HG03575 (cell line): ENCODE results near the gene ARSB.
"Not testable (repeated sequence)": the region's sequence is repeated elsewhere in the genome, so short reads cannot be mapped to it uniquely, and the experiment has no call there.

ENCODE experiments used
- ATAC-seq: cut with Tn5 transposase; IDR thresholded peaks from one replicate; pipeline ENCODE4 v1.9.1; 2021; ENCODE audit not compliant: unreplicated experiment, insufficient number of reproducible peaks, low FRiP score; ENCODE audit errors: extremely low read depth

Gene ARSB

GRCh38 chr5:78881884-78882283, 103.2 kb downstream of the ARSB start:
- no peak for ATAC-seq

GRCh38 chr5:78879516-78879915, 105.6 kb downstream of the ARSB start:
- no peak for ATAC-seq

GRCh38 chr5:78866076-78866475, 119.0 kb downstream of the ARSB start:
- not testable (repeated sequence) for ATAC-seq

GRCh38 chr5:78858364-78858763, 126.7 kb downstream of the ARSB start:
- ATAC-seq: no peak

- no peak for ATAC-seq
These were observed 130.1 kb downstream of the ARSB start for GRCh38 chr5:78855026-78855425.

GRCh38 chr5:78851891-78852290, 133.2 kb downstream of the ARSB start:
- not testable (repeated sequence) for ATAC-seq

- ATAC-seq: no peak
These were observed 139.6 kb downstream of the ARSB start for GRCh38 chr5:78845470-78845869.

GRCh38 chr5:78843436-78843835, 141.7 kb downstream of the ARSB start:
- ATAC-seq: no peak

- ATAC-seq: no peak
These were observed 143.3 kb downstream of the ARSB start for GRCh38 chr5:78841767-78842166.

- ATAC-seq: no peak
These were observed 146.4 kb downstream of the ARSB start for GRCh38 chr5:78838753-78839152.

- ATAC-seq: no peak
These were observed 147.3 kb downstream of the ARSB start for GRCh38 chr5:78837836-78838235.

GRCh38 chr5:78835176-78835575, 149.9 kb downstream of the ARSB start:
- ATAC-seq: no peak

- no peak for ATAC-seq
These were observed 151.8 kb downstream of the ARSB start for GRCh38 chr5:78833284-78833683.

GRCh38 chr5:78830528-78831046, 154.5 kb downstream of the ARSB start:
- ATAC-seq: no peak

GRCh38 chr5:78829811-78830527, 155.1 kb downstream of the ARSB start:
- no peak for ATAC-seq

- no peak for ATAC-seq
These were observed 157.4 kb downstream of the ARSB start for GRCh38 chr5:78827725-78828124.

- ATAC-seq: no peak
These were observed 160.3 kb downstream of the ARSB start for GRCh38 chr5:78824831-78825281.

GRCh38 chr5:78823196-78823595, 161.9 kb downstream of the ARSB start:
- no peak for ATAC-seq

GRCh38 chr5:78821536-78822021, 163.5 kb downstream of the ARSB start:
- no peak for ATAC-seq

- ATAC-seq: no peak
These were observed 165.4 kb downstream of the ARSB start for GRCh38 chr5:78819707-78820106.

GRCh38 chr5:78819166-78819565, 165.9 kb downstream of the ARSB start:
- ATAC-seq: no peak
